ENCODE measurements around the gene PSME4. TPM values are rescaled to one million over a fixed set of nuclear protein-coding genes. Genes with fewer than 3 reads are reported as not detected.

Gene PSME4
- total and polyA plus RNA-seq, 2 experiments from 2014 or later = 44.7 to 98.6 TPM

DNA sequence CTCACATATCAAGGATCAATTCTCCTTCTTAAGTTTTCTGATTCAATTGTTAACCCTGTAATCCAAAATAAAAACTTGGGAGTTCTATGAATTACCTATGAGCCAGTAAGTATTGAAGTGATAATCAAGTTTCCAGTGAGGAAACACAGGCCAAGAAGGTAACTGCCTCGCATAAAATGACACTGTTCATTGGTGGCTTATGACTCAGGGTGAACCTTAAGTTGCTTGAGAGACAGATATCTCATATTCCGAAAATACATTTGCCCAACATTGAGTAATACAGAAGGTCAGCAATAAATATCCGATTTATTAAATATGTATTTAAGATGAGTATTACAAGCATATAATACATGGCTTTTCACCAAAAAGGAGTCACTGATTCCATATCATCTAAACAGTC, 31.9 kb downstream of the PSME4 start:
- H3K4me2 ChIP-seq = no peak overlapping the region
- H3K9me3 Mint-ChIP-seq = no peaks in the 10 kb centered on the region

DNA sequence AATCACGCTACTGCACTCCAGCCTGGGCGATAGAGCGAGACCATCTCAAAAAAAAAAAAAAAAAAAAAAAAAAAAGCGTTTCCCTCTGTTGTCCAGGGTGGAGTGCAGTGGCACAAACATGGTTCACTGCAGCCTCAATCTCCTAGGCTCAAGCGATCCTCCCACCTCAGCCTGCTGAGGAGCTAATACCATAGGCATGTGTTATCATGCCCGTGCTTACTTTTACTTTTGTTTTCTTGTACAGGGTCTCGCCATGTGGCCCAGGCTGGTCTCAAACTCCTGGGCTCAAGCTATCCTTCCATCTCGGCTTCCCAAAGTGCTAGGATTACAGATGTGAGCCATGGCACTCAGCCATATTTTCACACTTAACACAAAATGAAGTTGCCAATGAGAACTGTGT, 37.5 kb downstream of the PSME4 start:
- H3K4me1 ChIP-seq (ENCODE audit: insufficient read depth) = no peaks in the 10 kb centered on the region
- Mint-ChIP-seq H3K4me1 (no peaks in the 10 kb centered on the region), H3K9me3 (no peaks in the 10 kb centered on the region), H3K36me3 (ENCODE audit: low read depth) (peaks cover 56% of the 10 kb centered on the region), H3K27ac (no peak overlapping the region), H3K4me3 (no peak overlapping the region), H3K27me3 (ENCODE audit: insufficient read depth, low read depth, poor library complexity) (no peaks in the 10 kb centered on the region)
- no peak overlapping the region for H2AFZ ChIP-seq
- no peak overlapping the region for H3K27ac ChIP-seq (ENCODE audit: low read depth)
- peaks cover 3% of the 10 kb centered on the region; the same call in 1 of the 2 replicates for H4K20me1 ChIP-seq (replicated peaks; ENCODE audit: insufficient read depth)
- H3K4me3 ChIP-seq = no peak overlapping the region
- ATAC-seq (no peak), DNase-seq (ENCODE audit: low spot score) (no peak)
- peaks cover 56% of the 10 kb centered on the region for H3K36me3 ChIP-seq (ENCODE audit: insufficient read depth)
- H3K27me3 ChIP-seq (ENCODE audit: insufficient read depth) = no peaks in the 10 kb centered on the region
- no peaks in the 10 kb centered on the region for H3F3A ChIP-seq (replicated peaks; ENCODE audit: low read depth)
- peaks cover 4% of the 10 kb centered on the region; the same call in 1 of the 2 replicates for H3K79me2 ChIP-seq (replicated peaks; ENCODE audit: insufficient read depth)
- no peak overlapping the region for H3K4me2 ChIP-seq
- H3K9me2 ChIP-seq (ENCODE audit: insufficient read depth) = no peaks in the 10 kb centered on the region
- no peak for TF ChIP-seq JUNB (IDR thresholded peaks at IDR 0.05; ENCODE audit: unreplicated experiment)
- TF ChIP-seq, protein P1, sequence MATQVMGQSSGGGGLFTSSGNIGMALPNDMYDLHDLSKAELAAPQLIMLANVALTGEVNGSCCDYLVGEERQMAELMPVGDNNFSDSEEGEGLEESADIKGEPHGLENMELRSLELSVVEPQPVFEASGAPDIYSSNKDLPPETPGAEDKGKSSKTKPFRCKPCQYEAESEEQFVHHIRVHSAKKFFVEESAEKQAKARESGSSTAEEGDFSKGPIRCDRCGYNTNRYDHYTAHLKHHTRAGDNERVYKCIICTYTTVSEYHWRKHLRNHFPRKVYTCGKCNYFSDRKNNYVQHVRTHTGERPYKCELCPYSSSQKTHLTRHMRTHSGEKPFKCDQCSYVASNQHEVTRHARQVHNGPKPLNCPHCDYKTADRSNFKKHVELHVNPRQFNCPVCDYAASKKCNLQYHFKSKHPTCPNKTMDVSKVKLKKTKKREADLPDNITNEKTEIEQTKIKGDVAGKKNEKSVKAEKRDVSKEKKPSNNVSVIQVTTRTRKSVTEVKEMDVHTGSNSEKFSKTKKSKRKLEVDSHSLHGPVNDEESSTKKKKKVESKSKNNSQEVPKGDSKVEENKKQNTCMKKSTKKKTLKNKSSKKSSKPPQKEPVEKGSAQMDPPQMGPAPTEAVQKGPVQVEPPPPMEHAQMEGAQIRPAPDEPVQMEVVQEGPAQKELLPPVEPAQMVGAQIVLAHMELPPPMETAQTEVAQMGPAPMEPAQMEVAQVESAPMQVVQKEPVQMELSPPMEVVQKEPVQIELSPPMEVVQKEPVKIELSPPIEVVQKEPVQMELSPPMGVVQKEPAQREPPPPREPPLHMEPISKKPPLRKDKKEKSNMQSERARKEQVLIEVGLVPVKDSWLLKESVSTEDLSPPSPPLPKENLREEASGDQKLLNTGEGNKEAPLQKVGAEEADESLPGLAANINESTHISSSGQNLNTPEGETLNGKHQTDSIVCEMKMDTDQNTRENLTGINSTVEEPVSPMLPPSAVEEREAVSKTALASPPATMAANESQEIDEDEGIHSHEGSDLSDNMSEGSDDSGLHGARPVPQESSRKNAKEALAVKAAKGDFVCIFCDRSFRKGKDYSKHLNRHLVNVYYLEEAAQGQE (IDR thresholded peaks at IDR 0.05; ENCODE audit: unreplicated experiment) = no peak
- TF ChIP-seq POLR2AphosphoS5 (IDR thresholded peaks at IDR 0.05; ENCODE audit: low read depth) = no peak
- TF ChIP-seq STAT1 (IDR thresholded peaks at IDR 0.05; ENCODE audit: unreplicated experiment) = no peak
- TF ChIP-seq, protein P2, sequence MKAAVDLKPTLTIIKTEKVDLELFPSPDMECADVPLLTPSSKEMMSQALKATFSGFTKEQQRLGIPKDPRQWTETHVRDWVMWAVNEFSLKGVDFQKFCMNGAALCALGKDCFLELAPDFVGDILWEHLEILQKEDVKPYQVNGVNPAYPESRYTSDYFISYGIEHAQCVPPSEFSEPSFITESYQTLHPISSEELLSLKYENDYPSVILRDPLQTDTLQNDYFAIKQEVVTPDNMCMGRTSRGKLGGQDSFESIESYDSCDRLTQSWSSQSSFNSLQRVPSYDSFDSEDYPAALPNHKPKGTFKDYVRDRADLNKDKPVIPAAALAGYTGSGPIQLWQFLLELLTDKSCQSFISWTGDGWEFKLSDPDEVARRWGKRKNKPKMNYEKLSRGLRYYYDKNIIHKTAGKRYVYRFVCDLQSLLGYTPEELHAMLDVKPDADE (IDR thresholded peaks at IDR 0.05) = no peak
- TF ChIP-seq NANOG (IDR thresholded peaks at IDR 0.05; ENCODE audit: borderline replicate concordance) = no peak
- TF ChIP-seq, protein P3, sequence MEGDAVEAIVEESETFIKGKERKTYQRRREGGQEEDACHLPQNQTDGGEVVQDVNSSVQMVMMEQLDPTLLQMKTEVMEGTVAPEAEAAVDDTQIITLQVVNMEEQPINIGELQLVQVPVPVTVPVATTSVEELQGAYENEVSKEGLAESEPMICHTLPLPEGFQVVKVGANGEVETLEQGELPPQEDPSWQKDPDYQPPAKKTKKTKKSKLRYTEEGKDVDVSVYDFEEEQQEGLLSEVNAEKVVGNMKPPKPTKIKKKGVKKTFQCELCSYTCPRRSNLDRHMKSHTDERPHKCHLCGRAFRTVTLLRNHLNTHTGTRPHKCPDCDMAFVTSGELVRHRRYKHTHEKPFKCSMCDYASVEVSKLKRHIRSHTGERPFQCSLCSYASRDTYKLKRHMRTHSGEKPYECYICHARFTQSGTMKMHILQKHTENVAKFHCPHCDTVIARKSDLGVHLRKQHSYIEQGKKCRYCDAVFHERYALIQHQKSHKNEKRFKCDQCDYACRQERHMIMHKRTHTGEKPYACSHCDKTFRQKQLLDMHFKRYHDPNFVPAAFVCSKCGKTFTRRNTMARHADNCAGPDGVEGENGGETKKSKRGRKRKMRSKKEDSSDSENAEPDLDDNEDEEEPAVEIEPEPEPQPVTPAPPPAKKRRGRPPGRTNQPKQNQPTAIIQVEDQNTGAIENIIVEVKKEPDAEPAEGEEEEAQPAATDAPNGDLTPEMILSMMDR (conservative IDR thresholded peaks at IDR 0.05; ENCODE audit: low read depth in 2 of 2) = no peak
- no peak for TF ChIP-seq EZH2phosphoT487 (IDR thresholded peaks at IDR 0.05; ENCODE audit: unreplicated experiment)
- no peak for TF ChIP-seq ZNF331 (CRISPR knock-in tag; IDR thresholded peaks at IDR 0.05; ENCODE audit: low read depth)
- TF ChIP-seq EZH2 (IDR thresholded peaks at IDR 0.05; ENCODE audit: low read depth, unreplicated experiment) = no peak
- TF ChIP-seq ZNF114 (CRISPR knock-in tag; IDR thresholded peaks at IDR 0.05) = no peak

More for the DNA sequence above, 31.9 kb downstream of the PSME4 start:
- H3K79me2 ChIP-seq (replicated peaks; ENCODE audit: insufficient read depth) = peaks cover 6% of the 10 kb centered on the region; the same call in 1 of the 2 replicates
- H3K9me2 ChIP-seq (ENCODE audit: insufficient read depth) = no peaks in the 10 kb centered on the region
- no peaks in the 10 kb centered on the region for H3F3A ChIP-seq (replicated peaks; ENCODE audit: low read depth)
- ATAC-seq (no peak), DNase-seq (ENCODE audit: low spot score) (no peak)
- H3K36me3 ChIP-seq (ENCODE audit: insufficient read depth) = peaks cover 17% of the 10 kb centered on the region; the same call in 1 of the 2 replicates
- no peaks in the 10 kb centered on the region for H3K4me1 ChIP-seq (ENCODE audit: insufficient read depth)
- no peak overlapping the region for H3K27ac ChIP-seq (ENCODE audit: low read depth)
- Mint-ChIP-seq H3K27me3 (ENCODE audit: insufficient read depth, low read depth, poor library complexity) (no peaks in the 10 kb centered on the region), H3K27ac (no peak overlapping the region), H3K4me3 (no peak overlapping the region), H3K4me1 (no peaks in the 10 kb centered on the region), H3K36me3 (ENCODE audit: low read depth) (peaks cover 28% of the 10 kb centered on the region)
- H2AFZ ChIP-seq = no peak overlapping the region
- TF ChIP-seq NANOG (IDR thresholded peaks at IDR 0.05; ENCODE audit: borderline replicate concordance) = no peak
- TF ChIP-seq, protein P3 (conservative IDR thresholded peaks at IDR 0.05; ENCODE audit: low read depth in 2 of 2) = no peak
- no peak overlapping the region for H3K4me3 ChIP-seq
- H4K20me1 ChIP-seq (replicated peaks; ENCODE audit: insufficient read depth) = no peaks in the 10 kb centered on the region; the same call in 1 of the 2 replicates
- H3K27me3 ChIP-seq (ENCODE audit: insufficient read depth) = no peaks in the 10 kb centered on the region

All from GM23338 (cell line).